ENCODE data around the gene TANGO6.
"Not testable (repeated sequence)": the region's sequence is repeated elsewhere in the genome, so short reads cannot be mapped to it uniquely, and the experiment has no call there.

TANGO6 gene

GRCh38 chr16:68985268-68985667 is 141.9 kb downstream of the TANGO6 start:
- peak in 1 of 2 donors; percentile 6 for DNase-seq (ENCODE audit: low read depth in 2 of 2)
- H3K4me3 ChIP-seq (replicated peaks in 1 of 2; ENCODE audit: low read depth in 2 of 2, low read length in 2 of 2): no peak overlapping the region
- TF ChIP-seq CTCF (IDR thresholded peaks at IDR 0.05; ENCODE audit: low read depth, low read length): no peak

DNA sequence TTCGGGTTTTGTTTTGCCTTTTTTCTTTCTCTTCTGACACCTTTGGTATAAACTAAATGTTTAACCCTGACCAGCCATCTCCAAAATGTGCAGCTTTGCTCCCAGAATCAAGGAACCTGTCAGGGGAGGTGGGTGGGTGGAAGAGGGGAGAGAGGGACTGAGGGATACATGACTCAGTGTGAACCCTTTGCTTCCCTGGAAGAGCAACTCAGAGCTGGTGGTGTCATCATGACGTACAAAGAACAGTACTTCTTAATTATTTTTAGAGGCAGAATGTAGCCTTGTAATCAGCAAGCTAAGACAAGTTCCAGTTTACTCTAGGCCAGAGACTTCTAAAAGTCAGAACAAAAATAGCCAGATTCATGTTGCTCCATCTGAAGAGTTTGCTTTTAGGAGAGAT is 142.5 kb downstream of the TANGO6 start:
- peak; percentile 48 to 72 for DNase-seq (ENCODE audit: low read depth in 2 of 2)
- H3K4me3 ChIP-seq (replicated peaks in 1 of 2; ENCODE audit: low read depth in 2 of 2, low read length in 2 of 2): no peak overlapping the region

GRCh38 chr16:68987734-68988457 is 144.6 kb downstream of the TANGO6 start:
- no peak for TF ChIP-seq CTCF (IDR thresholded peaks at IDR 0.05; ENCODE audit: low read depth, low read length)
- no peak overlapping the region for H3K4me3 ChIP-seq (replicated peaks in 1 of 2; ENCODE audit: low read depth in 2 of 2, low read length in 2 of 2)
- DNase-seq (ENCODE audit: low read depth in 2 of 2): peak in 1 of 2 donors; percentile 2

More for the DNA sequence above, 142.5 kb downstream of the TANGO6 start:
- no peak for TF ChIP-seq CTCF (IDR thresholded peaks at IDR 0.05; ENCODE audit: low read depth, low read length)

DNA sequence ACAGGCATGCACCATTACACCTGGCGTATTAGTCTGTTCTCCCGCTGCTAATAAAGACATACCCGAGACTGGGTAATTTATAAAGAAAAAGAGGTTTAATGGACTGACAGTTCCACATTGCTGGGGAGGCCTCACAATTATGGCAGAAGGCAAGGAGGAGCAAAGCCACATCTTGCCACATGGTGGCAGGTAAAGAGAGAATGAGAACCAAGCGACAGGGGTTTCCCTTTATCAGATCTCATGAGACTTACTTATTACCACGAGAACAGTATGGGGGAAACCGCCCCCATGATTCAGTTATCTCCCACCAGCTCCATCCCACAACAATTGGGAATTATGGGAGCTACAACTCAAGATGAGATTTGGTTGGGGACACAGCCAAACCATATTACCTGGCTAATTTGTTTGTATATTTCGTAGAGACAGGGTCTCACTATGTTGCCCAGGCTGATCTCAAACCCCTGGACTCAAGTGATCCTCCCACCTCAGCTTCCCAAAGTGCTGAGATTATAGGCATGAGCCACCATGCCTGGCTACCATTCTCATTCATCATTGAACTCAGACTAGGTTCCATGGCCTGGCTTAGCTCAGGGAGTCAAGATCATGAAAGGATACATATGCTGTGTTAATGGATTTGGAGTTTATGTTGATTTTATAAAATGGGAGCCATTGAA is 147.0 kb downstream of the TANGO6 start:
- DNase-seq (ENCODE audit: low read depth in 2 of 2): peak in 1 of 2 donors; percentile 4

GRCh38 chr16:68991075-68991474 is 147.7 kb downstream of the TANGO6 start:
- no peak for DNase-seq (ENCODE audit: low read depth in 2 of 2)
- H3K4me3 ChIP-seq (replicated peaks in 1 of 2; ENCODE audit: low read depth in 2 of 2, low read length in 2 of 2): no peak overlapping the region
- no peak for TF ChIP-seq CTCF (IDR thresholded peaks at IDR 0.05; ENCODE audit: low read depth, low read length)

More for the DNA sequence above, 147.0 kb downstream of the TANGO6 start:
- not testable (repeated sequence) for H3K4me3 ChIP-seq (replicated peaks in 1 of 2; ENCODE audit: low read depth in 2 of 2, low read length in 2 of 2)

GRCh38 chr16:68992521-68992920 is 149.2 kb downstream of the TANGO6 start:
- DNase-seq (ENCODE audit: low read depth in 2 of 2): peak; percentile 82 to 89
- no peak for TF ChIP-seq CTCF (IDR thresholded peaks at IDR 0.05; ENCODE audit: low read depth, low read length)
- no peak overlapping the region for H3K4me3 ChIP-seq (replicated peaks in 1 of 2; ENCODE audit: low read depth in 2 of 2, low read length in 2 of 2)

DNA sequence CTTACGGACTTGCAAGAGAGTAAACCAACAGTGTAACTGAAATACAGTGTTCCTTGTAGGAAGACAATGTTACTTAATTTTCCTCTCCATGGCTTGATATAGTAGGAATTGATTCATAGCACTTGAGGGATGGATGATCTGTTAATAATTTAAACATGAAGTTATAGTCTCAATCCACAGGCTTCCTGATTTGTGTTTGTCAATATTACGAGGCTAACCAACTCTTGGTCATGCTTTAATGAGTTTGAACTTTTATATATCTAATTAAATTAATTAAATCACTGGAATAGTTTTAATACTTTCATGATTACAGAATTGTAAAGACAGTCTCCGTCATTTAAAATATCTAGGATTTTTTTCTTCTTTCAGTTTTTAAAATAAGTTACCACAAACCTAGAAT is 150.1 kb downstream of the TANGO6 start:
- no peak for TF ChIP-seq CTCF (IDR thresholded peaks at IDR 0.05; ENCODE audit: low read depth, low read length)
- peak in 1 of 2 donors; percentile 6 for DNase-seq (ENCODE audit: low read depth in 2 of 2)
- no peak overlapping the region for H3K4me3 ChIP-seq (replicated peaks in 1 of 2; ENCODE audit: low read depth in 2 of 2, low read length in 2 of 2)

Data from cardiac fibroblast (primary cell).